HPDE6-E6E7 (cell line): Measurements from ENCODE around the gene HDHD3.

Experiments
- DNase-seq: peaks from one replicate; pipeline ENCODE4 v3.0.0; 2011; ENCODE audit warnings: missing footprints; ENCODE audit errors: extremely low spot score

HDHD3 gene

GRCh38 chr9:113363336-113363735, 13.4 kb downstream of the HDHD3 start:
- no peak for DNase-seq

GRCh38 chr9:113361304-113362018, 15.3 kb downstream of the HDHD3 start:
- no peak for DNase-seq

- no peak for DNase-seq
These were observed 16.4 kb downstream of the HDHD3 start for GRCh38 chr9:113360242-113360842.

GRCh38 chr9:113359385-113359784, 17.4 kb downstream of the HDHD3 start:
- no peak for DNase-seq

GRCh38 chr9:113356686-113357292, 20.0 kb downstream of the HDHD3 start:
- DNase-seq = no peak

GRCh38 chr9:113355040-113355596, 21.7 kb downstream of the HDHD3 start:
- no peak for DNase-seq

GRCh38 chr9:113352411-113352810, 24.4 kb downstream of the HDHD3 start:
- DNase-seq = no peak

GRCh38 chr9:113352006-113352405, 24.8 kb downstream of the HDHD3 start:
- DNase-seq = no peak

- no peak for DNase-seq
These were observed 25.8 kb downstream of the HDHD3 start for GRCh38 chr9:113350937-113351336.

GRCh38 chr9:113350107-113350661, 26.6 kb downstream of the HDHD3 start:
- no peak for DNase-seq

- DNase-seq = no peak
These were observed 27.2 kb downstream of the HDHD3 start, which contains the start of gene BSPRY for GRCh38 chr9:113349445-113350094. BSPRY (plus strand) TSS chr9:113349541; CDS start chr9:113349580, 39 bp downstream.

- no peak for DNase-seq
These were observed 27.7 kb downstream of the HDHD3 start for GRCh38 chr9:113349066-113349444.

- DNase-seq = no peak
These were observed 28.3 kb downstream of the HDHD3 start for GRCh38 chr9:113348437-113348836.

GRCh38 chr9:113345671-113346070, 31.1 kb downstream of the HDHD3 start:
- DNase-seq = no peak

- DNase-seq = no peak
These were observed 31.6 kb downstream of the HDHD3 start for GRCh38 chr9:113345190-113345589.

- DNase-seq = no peak
These were observed 33.0 kb downstream of the HDHD3 start for GRCh38 chr9:113343732-113344231.

GRCh38 chr9:113341712-113342410, 34.9 kb downstream of the HDHD3 start:
- peak; percentile 91 for DNase-seq

GRCh38 chr9:113340011-113340699, 36.6 kb downstream of the HDHD3 start, which contains the start of gene WDR31:
WDR31 (minus strand) TSS chr9:113340275; CDS start chr9:113332022, 8,253 bp downstream.
- DNase-seq = peak; percentile 79

- DNase-seq = no peak
These were observed 39.1 kb downstream of the HDHD3 start for GRCh38 chr9:113337714-113338113.

GRCh38 chr9:113331780-113332179, 45.0 kb downstream of the HDHD3 start:
- DNase-seq = no peak
